PFSK-1 (cell line): ENCODE results near the gene EMILIN3. TPM values are rescaled to one million over a fixed set of nuclear protein-coding genes. Genes with fewer than 3 reads are reported as not detected.

Source experiments
- FOXP2 ChIP-seq: optimal IDR thresholded peaks from 2 replicates; pipeline ENCODE3; 2011; ENCODE audit warnings: borderline replicate concordance, control low read depth, inconsistent platforms; ENCODE audit not compliant: insufficient read depth; ENCODE audit errors: extremely low read length, extremely low read depth
- POLR2AphosphoS5 ChIP-seq: IDR thresholded peaks from 2 replicates; pipeline ENCODE4 v1.6.1; 2012; ENCODE audit warnings: low read depth, mild to moderate bottlenecking, control low read depth, low read length, moderate library complexity
- SIN3A ChIP-seq: IDR thresholded peaks from 2 replicates; pipeline ENCODE4 v1.6.1; 2012; ENCODE audit warnings: mild to moderate bottlenecking, low read length, moderate library complexity, borderline replicate concordance; ENCODE audit not compliant: insufficient read depth
- TAF1 ChIP-seq: IDR thresholded peaks from 2 replicates; pipeline ENCODE4 v1.6.1; 2012; ENCODE audit warnings: low read length, control low read depth, borderline replicate concordance; ENCODE audit not compliant: insufficient read depth
- polyA plus RNA-seq: library from polyadenylated mRNA; unstranded; fragments of >200 nt; gene quantifications from one replicate; pipeline ENCODE4 v1.2.1, GENCODE V29; 2012; ENCODE audit warnings: low read depth, missing spikeins; ENCODE audit not compliant: insufficient read length
- TF ChIP-seq, protein P1 (sequence below), 2 experiments: IDR thresholded peaks; 2 replicates each; pipeline versions ENCODE4 v1.6.1 to v1.8.0; 2011 to 2012; ENCODE audit warnings: low read depth in 2 of 2, low read length in 2 of 2, control low read depth in 1 of 2, inconsistent platforms in 1 of 2, mild to moderate bottlenecking in 1 of 2, moderate library complexity in 1 of 2; ENCODE audit not compliant: insufficient read depth in 1 of 2

Gene EMILIN3, protein sequence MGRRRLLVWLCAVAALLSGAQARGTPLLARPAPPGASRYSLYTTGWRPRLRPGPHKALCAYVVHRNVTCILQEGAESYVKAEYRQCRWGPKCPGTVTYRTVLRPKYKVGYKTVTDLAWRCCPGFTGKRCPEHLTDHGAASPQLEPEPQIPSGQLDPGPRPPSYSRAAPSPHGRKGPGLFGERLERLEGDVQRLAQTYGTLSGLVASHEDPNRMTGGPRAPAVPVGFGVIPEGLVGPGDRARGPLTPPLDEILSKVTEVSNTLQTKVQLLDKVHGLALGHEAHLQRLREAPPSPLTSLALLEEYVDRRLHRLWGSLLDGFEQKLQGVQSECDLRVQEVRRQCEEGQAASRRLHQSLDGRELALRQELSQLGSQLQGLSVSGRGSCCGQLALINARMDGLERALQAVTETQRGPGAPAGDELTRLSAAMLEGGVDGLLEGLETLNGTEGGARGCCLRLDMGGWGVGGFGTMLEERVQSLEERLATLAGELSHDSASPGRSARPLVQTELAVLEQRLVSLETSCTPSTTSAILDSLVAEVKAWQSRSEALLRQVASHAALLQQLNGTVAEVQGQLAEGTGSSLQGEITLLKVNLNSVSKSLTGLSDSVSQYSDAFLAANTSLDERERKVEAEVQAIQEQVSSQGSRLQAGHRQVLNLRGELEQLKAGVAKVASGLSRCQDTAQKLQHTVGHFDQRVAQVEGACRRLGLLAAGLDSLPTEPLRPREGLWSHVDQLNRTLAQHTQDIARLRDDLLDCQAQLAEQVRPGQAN
- not detected for polyA plus RNA-seq

DNA sequence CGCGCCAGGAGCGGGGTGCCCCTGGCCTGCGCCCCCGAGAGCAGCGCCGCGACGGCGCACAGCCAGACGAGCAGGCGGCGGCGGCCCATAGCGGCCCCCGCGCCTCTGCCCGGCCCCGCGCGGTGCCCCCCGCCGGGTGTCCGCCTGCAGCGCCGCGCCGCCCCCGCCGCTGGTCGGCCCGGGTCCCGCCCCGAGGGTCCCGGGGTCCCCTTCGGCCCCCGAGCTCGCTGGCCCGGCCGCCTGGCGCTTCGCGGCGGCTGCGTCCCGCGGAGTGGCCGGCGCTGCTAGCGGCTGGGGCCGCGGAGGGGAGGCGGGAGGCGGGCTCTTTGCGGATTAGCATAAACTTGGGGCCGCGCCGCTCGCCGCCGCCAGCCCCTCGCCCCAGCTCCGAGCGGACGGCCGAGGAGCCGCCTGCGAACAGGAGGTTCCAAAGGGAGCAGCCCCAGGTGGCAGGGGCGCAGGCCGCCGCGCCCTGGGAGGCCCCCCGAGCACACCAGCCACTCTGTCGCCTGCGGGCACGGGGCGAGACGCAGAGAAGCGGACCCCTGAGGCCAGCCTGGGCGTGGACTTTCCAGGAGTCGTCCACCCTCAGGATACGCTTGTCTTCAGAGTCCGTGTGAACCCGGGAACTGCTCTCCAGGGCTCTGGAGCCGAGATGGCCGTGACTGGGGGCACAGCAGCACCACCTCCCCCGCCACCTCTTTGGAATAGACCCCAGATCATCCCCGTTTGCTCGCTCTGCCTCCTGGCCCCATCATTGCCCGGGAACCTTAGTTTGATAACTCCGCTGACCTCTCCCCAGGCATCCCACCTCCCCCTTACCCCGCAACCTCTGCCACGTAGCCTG, at the start of gene EMILIN3:
TSS of gene EMILIN3 (minus strand) at position 273 of the 847 bp plus-strand sequence. CDS start at position 89, 184 bp downstream.
- no peak for TF ChIP-seq TAF1
- no peak for TF ChIP-seq FOXP2
- TF ChIP-seq, protein P1, sequence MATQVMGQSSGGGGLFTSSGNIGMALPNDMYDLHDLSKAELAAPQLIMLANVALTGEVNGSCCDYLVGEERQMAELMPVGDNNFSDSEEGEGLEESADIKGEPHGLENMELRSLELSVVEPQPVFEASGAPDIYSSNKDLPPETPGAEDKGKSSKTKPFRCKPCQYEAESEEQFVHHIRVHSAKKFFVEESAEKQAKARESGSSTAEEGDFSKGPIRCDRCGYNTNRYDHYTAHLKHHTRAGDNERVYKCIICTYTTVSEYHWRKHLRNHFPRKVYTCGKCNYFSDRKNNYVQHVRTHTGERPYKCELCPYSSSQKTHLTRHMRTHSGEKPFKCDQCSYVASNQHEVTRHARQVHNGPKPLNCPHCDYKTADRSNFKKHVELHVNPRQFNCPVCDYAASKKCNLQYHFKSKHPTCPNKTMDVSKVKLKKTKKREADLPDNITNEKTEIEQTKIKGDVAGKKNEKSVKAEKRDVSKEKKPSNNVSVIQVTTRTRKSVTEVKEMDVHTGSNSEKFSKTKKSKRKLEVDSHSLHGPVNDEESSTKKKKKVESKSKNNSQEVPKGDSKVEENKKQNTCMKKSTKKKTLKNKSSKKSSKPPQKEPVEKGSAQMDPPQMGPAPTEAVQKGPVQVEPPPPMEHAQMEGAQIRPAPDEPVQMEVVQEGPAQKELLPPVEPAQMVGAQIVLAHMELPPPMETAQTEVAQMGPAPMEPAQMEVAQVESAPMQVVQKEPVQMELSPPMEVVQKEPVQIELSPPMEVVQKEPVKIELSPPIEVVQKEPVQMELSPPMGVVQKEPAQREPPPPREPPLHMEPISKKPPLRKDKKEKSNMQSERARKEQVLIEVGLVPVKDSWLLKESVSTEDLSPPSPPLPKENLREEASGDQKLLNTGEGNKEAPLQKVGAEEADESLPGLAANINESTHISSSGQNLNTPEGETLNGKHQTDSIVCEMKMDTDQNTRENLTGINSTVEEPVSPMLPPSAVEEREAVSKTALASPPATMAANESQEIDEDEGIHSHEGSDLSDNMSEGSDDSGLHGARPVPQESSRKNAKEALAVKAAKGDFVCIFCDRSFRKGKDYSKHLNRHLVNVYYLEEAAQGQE (IDR thresholded peaks at IDR 0.05; ENCODE audit: insufficient read depth in 1 of 2, low read depth in 2 of 2, low read length in 2 of 2) = no peak
- no peak for TF ChIP-seq POLR2AphosphoS5
- TF ChIP-seq SIN3A = no peak

DNA sequence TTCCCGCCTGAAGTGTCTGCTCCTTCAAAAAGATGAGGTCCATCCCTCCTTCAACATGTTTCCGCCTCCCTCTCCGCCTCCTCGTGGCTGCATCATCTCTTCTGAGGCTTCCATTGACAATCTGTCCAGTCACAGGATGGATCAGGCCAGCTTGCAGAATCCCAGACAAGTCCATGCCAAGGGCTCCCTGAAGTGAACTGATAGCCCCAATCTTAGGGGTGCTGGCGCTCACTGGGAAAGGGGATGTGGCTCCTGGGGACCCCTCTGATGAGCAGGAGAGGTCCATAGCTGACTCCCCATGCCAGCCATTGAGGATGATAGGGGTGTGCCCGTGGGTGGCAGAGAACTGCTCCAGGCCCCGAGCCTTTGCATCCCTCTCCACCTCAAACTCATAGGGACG, 48.6 kb upstream of the EMILIN3 start:
- TF ChIP-seq POLR2AphosphoS5 (no peak), SIN3A (no peak), TAF1 (no peak), FOXP2 (no peak)
- TF ChIP-seq, protein P1 (IDR thresholded peaks at IDR 0.05; ENCODE audit: insufficient read depth in 1 of 2, low read depth in 2 of 2, low read length in 2 of 2) = no peak

DNA sequence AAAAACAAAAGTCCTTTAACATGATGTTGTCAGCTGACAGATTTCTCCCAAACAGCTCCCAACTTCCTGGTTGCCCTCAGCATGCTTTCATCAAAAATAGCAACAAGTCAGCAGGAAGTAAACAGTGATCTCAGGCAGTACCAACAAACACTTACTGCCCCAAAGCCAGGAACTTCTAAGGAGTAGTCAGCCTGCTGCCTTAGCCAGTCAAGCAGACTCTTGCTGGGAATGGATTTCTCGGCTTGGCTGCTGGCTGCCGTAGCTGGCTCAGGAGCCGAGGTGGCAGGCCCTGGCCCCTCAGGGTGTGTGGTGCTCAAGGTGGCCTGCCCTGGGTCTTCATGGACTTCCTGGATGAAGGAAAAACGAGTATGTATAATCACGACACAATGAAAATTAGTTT, 46.6 kb upstream of the EMILIN3 start:
- no peak for TF ChIP-seq FOXP2
- TF ChIP-seq, protein P1 (IDR thresholded peaks at IDR 0.05; ENCODE audit: insufficient read depth in 1 of 2, low read depth in 2 of 2, low read length in 2 of 2) = no peak
- TF ChIP-seq TAF1 = no peak
- no peak for TF ChIP-seq SIN3A
- no peak for TF ChIP-seq POLR2AphosphoS5

DNA sequence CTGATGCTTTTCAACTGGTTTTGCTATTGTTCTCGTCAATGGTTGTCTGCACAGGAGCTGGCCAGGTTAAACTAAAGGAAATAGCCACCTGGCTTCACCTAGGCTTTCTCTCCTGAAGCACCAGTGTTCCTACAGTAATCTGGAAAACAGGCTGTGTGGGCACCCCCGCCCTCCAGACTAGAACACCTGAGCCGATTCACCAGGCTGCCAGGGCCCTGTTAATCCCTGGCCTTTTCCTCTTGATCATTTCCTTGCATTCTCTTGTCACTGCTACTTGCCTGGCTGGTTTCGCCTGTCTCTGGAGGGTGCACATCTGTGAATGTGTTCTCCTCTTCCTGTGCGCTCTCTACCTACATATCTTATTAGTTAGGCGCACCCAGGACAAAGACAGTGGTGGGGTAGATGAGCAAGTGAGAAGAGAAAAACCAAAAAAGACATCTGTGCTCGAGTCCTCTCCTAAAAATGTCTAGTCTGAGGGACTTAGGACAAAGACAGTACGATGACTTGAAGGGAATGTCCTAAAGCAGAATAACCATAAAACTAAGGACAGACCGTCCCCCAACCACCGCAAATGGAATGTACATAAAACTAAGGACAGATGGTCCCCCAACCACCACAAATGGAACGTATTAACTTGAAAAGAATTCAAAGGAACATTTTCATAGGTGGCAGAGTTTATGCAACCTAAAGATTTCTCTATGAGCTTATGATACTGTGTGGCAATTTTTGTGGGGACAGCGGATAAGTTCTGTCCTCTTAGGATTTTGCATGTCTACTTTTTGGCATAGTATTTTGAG, 45.9 kb upstream of the EMILIN3 start:
- TF ChIP-seq POLR2AphosphoS5 (no peak), TAF1 (no peak), FOXP2 (no peak)
